ENCODE results near the gene NEO1.

NEO1 gene

DNA sequence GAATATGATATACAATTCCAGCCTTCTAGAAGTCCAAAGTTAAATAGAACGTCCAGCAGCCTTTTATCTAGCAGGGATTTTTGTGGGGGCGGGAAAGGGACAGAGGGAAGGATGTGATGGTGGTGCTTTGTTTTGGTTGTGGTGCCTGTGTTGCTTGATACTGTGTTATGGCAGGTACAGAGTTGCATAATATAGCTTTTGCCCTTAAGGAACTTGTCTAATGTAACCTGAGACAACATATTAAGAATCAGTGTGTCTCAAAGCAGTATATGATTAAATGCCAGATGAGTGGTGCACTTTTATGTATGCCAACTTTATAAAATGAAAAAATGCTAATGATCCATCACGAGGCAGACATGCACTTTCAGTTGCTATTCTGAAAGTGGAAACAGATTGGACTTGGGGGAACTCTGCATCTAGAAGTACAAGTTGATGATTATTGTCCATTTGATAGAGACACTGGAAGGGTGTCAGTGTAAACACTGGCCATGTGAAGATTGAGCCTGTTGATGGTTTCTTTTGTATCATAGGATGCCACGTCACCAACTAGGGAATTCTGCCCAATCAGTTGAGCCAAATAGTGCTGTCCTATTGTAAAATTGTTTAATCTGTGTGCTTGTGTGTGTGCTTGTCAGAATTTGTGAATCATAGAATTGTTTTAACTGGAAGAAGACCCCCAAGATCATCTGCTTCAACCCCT, 23.0 kb downstream of the NEO1 start:
- DNase-seq: no peak

DNA sequence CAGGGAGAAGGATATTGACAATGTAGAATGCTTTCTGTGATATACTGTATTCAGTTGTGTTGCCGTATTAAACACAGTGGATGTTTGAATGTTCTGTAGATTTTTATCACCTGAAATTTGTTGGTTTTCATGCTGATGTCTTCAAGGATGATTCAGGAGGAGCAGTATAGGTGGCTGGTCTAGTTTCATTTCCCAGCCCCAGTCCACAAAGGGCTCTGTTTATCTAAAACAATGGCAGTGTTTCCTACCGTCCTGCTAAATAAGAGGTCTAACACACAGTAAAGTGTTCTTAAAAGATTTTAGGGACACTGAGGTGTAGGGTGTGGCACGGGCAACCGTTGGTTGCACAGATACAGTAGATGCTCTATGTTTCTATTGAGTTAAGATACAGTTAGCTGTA, 26.0 kb downstream of the NEO1 start:
- DNase-seq: no peak

DNA sequence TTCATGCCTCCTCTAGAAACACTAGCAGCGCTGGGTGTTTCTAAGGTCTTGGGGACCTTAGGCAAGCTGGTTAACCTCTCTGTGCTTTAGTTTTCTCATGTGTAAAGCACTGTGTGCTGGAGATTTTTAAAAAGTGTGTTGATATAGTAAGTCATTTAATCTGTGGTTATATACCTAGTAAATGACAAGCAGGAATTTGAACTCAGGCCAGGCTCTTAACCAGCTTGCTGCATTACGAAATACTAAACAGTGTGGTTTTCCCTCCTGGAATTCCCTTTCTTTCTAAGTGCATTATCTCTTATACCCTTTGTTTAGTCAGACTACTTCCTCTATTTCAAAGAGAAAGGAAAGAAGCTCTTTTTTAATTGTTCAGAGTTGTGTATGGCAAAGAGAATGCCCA, 26.5 kb downstream of the NEO1 start:
- DNase-seq: no peak

DNA sequence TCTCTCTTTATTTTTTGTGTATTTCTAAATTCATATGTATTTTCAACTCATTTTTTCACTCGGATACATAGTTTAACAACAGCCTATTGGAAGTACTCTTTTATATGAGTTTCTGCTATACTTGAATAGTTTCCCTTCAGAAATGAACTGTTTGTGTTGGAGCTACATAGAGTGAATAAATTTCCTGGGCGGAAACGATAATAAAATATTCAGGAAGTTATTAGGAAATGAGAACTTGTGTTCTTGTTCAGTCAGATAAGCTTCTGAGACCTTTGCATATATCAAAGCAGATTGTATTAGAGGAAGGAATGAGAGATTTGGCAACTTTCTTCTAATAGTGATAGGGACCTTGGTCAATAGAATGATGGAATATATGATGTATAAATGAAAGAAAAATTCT, 27.3 kb downstream of the NEO1 start:
- no peak for DNase-seq

DNA sequence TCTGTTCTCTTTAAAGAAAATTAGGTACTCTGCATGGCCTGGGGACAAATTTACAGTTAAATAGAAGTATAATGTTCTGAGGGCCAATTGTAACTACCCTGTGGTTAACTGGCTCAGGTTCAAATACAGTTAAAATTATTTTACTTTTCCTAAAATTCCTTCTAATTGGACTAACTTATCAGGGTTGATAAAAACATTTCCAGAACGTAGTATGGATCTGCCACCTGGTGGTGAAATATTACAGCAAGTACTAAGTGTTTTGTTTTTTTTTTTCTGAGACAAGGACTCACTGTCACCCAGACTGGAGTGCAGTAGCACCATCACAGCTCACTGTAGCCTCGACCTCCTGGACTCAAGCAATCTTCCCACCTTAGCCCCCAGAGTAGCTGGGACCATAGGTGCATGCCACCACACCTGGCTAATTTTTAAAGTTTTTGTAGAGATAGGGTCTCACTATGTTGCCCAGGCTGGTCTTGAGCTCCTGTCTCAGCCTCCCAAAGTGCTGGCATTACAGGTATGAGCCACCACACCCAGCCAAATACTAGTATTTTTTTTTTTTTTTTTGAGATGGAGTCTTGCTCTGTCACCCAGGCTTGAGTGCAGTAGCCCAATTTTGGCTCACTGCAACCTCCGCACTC, 29.2 kb downstream of the NEO1 start:
- DNase-seq: peak in 1 of 2 experiments; percentile 2

DNA sequence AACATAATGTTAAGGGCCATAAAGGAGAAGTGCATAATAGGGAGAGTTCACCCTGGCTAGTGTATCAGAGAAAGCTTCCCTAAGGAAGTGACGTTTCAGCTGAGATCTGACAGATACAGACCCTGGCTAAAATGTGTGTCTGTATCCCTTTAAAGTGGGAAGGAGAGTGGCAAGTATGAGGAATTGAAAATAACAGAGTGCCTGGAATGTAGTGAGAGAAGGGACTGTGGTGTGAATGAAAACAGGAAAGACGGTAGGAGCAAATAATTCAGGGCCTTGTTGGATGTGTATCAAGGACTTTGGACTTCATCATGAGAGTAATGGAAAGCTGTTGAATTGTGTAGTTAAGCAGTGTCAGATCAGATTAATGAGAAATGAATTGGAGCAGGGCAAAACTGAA, 30.5 kb downstream of the NEO1 start:
- DNase-seq: no peak

DNA sequence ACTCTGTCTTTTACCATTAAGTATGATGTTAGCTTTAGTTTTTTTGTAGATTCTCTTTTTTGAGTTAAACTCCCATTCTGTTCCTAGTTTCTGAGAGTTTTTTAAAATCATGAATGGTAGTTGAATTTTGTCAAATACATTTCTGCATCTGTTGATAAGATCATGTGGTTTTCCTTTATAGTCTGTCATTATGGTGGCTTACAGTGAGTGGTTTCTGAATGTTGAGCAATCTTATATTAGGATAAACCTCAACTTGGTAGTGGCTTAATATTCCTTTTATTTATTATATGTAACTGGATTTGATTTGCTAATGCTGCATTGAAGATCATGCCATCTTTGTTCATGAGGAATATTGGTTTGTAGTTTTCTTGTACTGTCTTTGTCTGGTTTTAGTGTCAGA, 34.8 kb downstream of the NEO1 start:
- no peak for DNase-seq

DNA sequence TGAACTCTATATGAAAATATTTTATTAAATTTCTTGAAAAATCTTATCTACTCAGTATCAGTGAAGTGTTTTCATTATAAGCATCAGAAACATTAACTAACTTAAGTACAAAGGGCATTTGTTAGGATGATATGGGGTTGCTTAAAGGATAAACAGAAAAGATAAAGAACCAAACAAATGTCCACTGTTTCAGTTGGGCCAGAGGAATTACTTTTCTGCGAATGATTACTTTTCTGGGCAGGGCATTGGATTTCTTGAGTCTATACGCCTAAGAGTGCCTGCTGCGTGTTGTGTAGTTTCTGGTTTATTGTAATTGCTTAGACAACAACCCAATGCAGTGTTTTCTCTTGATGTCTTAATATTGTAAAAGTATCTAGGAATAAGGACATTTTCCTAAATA, 52.8 kb downstream of the NEO1 start:
- no peak for DNase-seq

DNA sequence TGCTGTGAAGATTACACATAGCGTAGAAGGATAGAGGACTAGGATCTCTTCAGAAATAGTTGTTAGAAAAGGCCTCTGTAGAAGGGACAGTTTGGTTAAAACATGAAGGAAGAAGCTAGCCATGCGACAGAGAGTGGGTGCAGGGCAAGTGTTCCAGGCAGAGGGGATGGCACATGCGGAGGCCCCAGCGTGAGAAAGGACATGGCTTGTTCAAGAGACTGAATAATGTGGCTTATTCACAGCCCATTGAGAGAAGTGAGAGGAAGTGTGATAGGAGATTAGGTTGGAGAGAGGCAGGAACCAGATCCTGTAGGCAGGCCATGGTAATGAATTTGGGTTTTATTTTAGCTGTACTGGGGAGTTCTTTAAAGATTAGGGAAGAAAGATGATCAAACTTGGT, 56.4 kb downstream of the NEO1 start:
- no peak for DNase-seq

DNA sequence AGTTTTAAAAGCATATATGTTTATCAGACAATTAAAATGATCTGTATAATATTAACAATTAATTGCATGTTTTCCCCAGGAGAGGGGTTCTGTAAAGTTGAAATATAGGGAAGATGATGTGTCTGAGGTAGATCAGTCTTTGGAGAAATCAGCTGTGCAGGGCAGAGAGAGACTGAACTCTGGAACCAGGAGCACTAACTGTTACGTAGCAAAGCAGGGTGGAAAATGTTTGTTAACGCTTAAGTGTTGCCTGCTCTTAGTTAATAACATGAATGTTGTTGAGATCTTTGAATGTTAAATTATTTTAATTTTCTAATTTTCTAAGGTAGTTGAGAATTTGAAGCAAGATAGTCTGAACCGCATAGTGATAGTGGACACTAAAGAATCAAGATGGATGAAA, 57.5 kb downstream of the NEO1 start:
- no peak for DNase-seq

DNA sequence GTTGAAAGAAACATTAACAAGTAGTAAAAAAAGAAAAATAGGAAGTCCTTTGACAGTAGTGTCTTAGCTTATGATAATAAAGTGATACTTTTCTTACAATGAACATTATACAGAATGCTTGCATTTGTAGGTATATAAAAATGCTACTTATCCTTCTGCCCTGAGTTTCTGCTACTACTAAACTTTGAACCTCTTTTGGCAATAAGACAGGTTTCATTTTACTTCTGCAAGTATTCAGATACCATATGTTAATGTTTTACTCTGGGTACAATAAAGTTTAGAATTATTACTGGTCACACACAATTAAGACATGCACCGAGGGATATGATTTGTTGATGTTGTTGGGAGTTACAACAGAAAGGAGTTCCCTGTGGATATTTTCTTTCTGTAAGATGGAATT, 57.9 kb downstream of the NEO1 start:
- DNase-seq: no peak

DNA sequence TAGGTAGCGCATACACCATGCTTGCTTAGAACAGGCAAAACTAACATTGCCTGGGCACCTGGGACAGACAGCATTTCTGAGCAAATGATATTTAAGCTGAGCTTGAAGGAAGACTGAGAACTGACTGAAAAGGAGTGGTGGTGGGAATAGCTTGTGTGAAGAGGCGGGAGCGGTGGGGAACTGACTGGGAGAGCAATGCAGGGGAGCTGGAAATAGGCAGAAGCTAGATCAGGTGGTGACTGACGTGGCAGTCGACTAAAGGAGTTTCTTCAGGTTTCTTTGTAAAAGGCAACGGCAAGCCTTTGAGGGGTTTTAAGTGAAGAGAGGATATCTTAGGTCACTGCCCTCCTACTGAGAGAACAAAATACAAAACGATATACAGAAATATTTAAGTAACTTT, 61.8 kb downstream of the NEO1 start:
- no peak for DNase-seq

DNA sequence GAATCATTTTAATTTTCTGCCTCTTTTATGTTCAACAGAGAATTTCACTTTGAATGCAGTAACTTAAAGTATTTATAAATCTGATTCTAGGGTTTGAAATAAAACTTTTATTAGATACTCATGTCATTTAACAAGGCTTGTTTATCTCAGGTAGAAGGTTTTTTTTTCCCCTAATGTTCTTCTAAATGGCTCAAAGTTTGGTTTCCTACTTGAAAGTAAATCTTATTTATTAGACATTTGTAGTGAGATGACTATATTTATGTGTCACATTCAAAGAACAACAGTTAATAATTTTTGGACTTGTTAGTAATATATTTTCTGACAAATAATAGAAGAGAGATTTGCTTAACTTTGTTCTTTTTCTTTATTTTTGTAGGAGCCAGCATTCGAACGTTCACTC, 63.9 kb downstream of the NEO1 start:
- no peak for DNase-seq

DNA sequence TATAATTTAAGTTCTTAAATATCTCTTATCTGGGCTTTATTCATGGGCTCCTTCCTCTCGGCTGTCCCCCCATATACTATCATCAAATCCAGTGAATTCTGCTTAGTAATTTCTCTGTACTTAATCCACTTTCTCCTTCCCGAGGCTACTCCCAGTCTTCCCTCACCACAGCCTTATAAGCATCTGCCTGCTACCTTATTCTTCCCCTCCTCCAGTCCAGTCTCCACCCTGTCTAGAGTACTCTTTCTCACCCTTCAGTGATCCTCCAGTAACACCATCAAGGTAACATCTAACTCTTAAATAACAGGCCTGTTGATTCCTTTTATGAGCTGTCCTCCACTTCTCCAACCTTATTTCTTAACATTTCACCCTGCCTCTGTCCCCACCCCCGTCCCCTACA, 65.8 kb downstream of the NEO1 start:
- no peak for DNase-seq

DNA sequence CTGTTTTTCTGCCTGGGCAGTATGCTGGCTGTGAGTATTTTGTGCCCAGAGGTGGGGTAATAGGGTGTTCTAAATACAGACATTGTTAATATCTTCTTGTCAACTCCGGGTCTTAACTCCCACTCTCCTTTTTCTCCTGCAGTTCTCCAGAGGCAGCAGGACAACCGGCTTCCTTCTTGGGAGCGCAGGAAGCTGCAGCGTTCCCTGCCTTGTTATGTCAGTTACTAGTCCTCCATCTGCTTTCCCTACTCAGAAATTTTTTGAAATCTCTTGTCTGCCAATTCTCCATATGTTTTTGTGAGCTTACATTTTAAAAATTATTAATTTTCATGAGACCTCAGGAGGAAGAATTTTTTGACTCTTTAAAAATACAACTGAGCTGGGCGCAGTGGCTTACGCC, 67.2 kb downstream of the NEO1 start:
- DNase-seq: no peak

DNA sequence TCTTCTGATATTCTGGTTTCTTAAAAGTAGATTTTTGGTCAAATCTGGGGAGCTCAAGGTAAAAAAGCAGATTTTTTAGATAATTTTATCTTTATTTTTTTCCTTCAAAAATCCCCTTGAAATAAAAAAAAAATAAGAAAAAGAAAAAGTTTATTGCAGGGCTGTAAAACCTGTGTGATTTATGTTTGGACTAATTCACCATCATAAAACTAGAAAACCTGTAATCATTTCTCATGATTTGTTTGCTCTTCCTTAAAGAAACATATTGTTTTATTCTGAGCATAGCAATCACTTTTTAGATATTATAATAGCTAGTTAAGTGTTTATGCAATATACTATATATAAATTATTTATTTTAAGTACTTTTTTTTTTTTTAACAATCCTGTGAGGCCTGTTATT, 68.0 kb downstream of the NEO1 start:
- no peak for DNase-seq

DNA sequence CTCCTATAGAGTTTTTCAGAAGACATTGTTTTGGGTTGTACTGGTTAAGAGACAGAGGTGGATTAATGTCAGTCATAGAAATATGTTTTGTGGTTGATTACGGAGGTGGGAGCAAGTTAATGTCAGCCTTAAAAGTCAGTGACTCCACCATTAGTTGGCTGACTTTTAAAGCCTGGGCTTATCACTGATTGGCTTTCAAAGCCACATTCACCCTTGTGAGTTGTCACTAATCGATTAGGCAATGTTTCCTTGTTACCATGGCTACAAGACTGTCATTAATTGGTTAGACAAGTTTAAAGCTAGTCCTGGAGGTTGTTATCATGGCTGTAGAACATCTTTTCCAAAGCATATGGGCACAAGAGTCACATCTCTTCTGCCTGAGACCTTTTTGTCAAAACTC, 73.0 kb downstream of the NEO1 start:
- no peak for DNase-seq

DNA sequence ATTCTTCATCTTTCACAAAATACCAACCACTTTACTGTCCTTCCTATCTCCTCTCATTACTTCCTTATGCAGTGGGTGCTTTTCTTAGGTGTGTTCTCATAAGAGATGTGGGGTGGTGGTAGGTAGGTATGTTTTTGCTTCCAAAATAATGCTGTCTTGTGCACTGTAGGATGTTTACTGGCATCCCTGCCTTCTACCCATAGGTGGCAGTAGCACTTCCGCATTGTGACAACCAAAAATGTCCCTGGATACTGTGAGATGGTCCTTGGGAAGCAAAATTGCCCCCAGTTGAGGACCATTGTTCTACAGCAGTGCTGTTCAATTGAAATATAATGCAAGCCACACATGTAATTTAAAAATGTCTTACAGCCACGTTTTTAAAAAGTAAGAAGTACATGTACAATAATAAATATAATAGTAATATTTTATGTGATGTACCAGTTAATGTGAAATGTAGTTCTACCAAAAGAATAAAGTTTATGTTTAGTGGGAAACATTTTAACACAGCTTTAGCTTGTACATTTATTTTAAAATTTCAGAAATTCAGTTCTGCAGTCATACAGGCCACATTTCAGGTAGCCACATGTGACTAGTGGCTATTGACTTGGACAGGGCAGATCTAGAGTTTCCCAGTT, 75.2 kb downstream of the NEO1 start:
- DNase-seq: no peak

DNA sequence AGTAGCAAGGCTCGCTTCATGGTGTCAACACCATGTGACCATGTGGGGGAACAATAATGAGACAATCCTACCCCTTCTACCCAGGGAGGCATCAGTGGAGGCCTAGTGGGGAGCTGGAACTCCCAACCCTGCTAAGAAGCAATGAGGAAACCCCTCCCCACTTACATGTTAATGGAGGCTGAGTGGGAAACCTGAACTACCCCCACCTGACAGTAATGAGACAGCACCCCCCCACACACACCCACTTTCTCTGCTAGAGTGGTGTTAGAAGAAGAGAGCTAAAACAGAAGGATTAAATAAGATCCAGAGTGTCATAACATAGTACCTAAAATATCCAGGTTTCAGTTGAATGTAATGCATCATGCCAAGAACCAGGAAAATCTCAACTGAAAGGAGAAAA, 78.6 kb downstream of the NEO1 start:
- DNase-seq: no peak

DNA sequence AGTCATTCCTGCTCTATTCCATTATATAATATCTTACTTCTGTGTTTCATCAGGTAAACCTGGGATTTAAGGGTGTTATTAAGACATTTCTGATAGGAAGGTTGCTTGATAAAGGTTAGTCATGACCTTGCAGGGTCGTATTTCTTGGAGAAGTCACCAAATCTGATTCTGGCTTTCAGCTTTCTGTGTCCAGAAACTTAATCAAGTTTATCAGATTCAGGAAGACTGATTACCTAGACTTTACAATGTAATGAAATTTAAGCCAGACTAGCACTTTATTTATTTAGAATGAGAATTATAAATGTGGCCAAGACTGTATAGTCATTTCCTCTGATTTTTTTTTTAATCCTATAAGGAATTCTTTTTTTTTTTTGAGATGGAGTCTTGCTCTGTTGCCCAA, 81.9 kb downstream of the NEO1 start:
- no peak for DNase-seq

DNA sequence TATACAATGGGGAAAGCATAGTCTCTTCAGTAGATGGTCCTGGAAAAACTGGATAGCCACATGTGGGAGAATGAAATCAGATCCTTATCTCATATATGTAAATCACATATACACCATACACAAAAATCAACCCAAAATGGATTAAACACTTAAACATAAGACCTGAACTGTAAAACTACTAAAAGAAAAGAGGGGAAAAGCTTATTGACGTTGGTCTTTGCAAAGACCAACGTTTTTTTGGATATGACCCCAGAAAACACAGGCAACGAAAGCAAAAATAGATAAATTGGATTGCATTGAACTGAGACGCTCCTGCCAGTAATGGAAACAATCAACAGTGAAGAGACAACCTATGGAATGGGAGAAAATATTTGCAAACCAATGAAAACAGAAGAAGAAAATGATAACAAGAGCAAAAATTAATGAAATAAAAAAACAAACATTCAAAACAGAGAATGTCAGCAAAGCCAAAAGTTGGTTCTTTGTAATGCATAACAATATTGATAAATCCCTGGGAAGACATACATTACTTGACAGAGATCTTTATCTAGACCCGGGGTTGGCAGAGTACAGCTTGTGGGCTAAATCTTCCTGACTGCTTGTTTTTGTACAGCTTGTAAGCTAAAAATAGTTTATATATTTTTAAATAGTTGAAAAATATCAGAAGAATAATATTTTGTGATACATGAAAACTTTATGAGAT, 86.9 kb downstream of the NEO1 start:
- DNase-seq: no peak

DNA sequence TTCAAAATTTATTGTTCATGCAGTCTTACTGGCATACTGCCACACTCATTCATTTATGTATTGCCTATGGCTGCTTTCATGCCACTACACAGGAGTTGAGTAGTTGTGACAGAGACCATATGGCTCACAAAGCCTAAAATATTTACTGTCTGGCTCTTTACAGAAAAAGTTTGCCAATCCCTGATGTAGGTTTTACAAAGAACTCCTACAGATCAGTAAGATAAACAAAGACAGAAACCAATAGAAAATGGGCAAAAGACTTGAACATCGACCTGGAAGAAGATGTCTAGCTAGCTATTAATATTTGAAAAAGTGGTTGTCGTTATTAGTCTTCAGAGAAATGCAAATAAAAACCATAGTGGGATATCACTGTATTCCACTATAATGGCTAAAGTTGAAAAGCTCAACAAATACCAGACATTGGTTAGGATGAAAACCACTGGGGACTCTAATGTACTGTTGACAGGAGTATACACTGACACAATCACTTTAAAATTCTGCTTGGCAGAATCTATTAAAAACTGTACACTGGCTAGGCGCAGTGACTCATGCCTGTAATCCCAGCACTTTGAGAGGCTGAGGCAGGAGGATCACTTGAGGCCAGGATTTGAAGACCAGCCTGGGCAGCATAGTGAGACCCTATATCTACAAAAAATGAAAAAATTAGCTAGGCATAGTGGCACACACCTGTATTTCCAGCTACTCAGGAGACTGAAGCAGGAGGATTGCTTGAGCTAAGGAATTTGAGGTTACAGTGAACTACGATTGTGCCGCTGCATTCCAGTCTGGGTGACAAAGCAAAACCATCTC, 87.7 kb downstream of the NEO1 start:
- no peak for DNase-seq

DNA sequence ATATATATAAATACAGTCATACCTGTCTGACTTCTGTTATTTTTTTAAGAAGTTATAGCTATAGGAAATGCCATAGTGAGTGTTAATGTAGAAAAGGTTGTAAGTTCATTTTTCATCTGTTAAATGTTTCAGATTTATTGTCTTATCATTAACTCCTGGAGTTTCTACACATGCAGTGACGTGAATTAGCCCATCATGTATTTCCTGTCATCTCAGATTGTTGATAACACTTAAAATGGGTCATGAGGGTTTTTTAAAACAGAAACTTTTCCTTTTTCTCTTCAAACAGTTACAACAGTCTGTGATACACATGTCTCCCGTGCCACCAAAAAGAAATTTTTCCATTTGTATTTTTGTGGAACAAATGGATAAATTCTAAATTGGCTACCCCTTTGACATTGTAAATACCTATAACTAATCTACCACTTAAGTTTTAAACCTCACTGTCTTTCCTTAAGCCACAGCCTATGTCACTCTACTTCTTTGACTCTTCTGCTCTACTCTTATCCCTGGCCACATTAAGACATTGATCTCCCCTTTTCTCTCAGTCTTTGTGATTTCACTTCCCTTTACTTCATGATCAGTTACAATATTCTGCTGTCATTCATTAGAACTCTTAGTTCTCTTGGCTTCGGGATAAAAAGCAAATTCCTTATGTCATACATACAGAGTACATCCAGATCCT, 89.1 kb downstream of the NEO1 start:
- DNase-seq: no peak
